ENCODE measurements around the gene FBXW8. TPM values are rescaled to one million over a fixed set of nuclear protein-coding genes. Genes with fewer than 3 reads are reported as not detected.

Gene FBXW8
- total RNA-seq, 1 experiment from 2014 or later, result 15.3 TPM

GRCh38 chr12:116885491-116885890 lies 25.3 kb upstream of the FBXW8 start:
- Histone ChIP-seq H3K23ac (ENCODE audit: insufficient read length, low read depth, low read length) (no peak overlapping the region), H2BK120ac (ENCODE audit: low read depth, low read length, poor library complexity, severe bottlenecking) (no peak overlapping the region), H3K4me1 (ENCODE audit: insufficient read depth, low read length) (no peaks in the 10 kb centered on the region), H2BK12ac (ENCODE audit: insufficient read length, low read depth, low read length) (no peak overlapping the region), H2BK5ac (ENCODE audit: insufficient read length, low read length) (no peak overlapping the region), H3K9me3 (ENCODE audit: control insufficient read depth, low read depth, low read length) (no peaks in the 10 kb centered on the region), H2AK5ac (ENCODE audit: insufficient read length, low read length) (no peak overlapping the region), H4K8ac (replicated peaks; ENCODE audit: insufficient read length, low read depth, low read length) (no peak overlapping the region), H2BK20ac (ENCODE audit: low read depth, low read length, poor library complexity, severe bottlenecking) (no peak overlapping the region), H3K9ac (ENCODE audit: extremely low read depth, insufficient read length, low read length) (no peak overlapping the region), H3K14ac (ENCODE audit: insufficient read depth, low read length) (no peak overlapping the region), H3K4me2 (ENCODE audit: insufficient read depth, insufficient read length, low read length) (no peak overlapping the region), H3K4ac (ENCODE audit: low read depth, low read length) (no peak overlapping the region), H4K5ac (ENCODE audit: insufficient read length, low read depth, low read length) (no peak overlapping the region), H4K20me1 (ENCODE audit: control insufficient read depth, insufficient read depth, insufficient read length) (no peaks in the 10 kb centered on the region), H3K79me2 (ENCODE audit: insufficient read depth, low read length) (no peaks in the 10 kb centered on the region), H3T11ph (ENCODE audit: low read length) (no peak overlapping the region), H3K23me2 (ENCODE audit: insufficient read length, low read depth, low read length, poor library complexity, severe bottlenecking) (peaks cover 10% of the 10 kb centered on the region), H3K79me1 (ENCODE audit: insufficient read depth, low read depth, low read length, poor library complexity, severe bottlenecking) (no peaks in the 10 kb centered on the region), H2AFZ (ENCODE audit: low read length) (no peak overlapping the region), H4K91ac (ENCODE audit: insufficient read length, low read depth, low read length) (no peak overlapping the region), H3K18ac (ENCODE audit: insufficient read length, low read depth, low read length) (no peak overlapping the region), H3K27me3 (ENCODE audit: insufficient read depth, low read length) (peaks cover 19% of the 10 kb centered on the region), H2BK15ac (ENCODE audit: low read depth, low read length) (no peak overlapping the region), H3K56ac (ENCODE audit: insufficient read length, low read depth, low read length) (no peak overlapping the region), H3K27ac (ENCODE audit: insufficient read length, low read depth, low read length) (no peak overlapping the region)
- no CpG with 5 or more reads among the region's 2 CpGs for WGBS (ENCODE audit: extremely low coverage, insufficient read length, low lambda C conversion rate)
- no peak for DNase-seq
- no peak overlapping the region for H3K27ac Mint-ChIP-seq
- H3K4me3 Mint-ChIP-seq, result no peak overlapping the region
- H3K4me1 Mint-ChIP-seq, result peaks cover 14 to 17% of the 10 kb centered on the region in 2 experiments
- no peaks in the 10 kb centered on the region for H3K36me3 Mint-ChIP-seq (ENCODE audit: insufficient read depth in 1 of 3, low read depth in 3 of 3)
- TF ChIP-seq CTCF (conservative IDR thresholded peaks at IDR 0.05), result no peak
- H3K9me3 Mint-ChIP-seq, result no peaks in the 10 kb centered on the region
- H3K27me3 Mint-ChIP-seq (ENCODE audit: low read depth), result peaks cover 74% of the 10 kb centered on the region
